Germinal center (tissue), 1 donor: ENCODE results near the gene AMIGO3.

ENCODE experiments used
- DNase-seq: peaks from one replicate; pipeline ENCODE4 v3.0.0; 2012; ENCODE audit warnings: mixed read lengths, low spot score

Gene AMIGO3

DNA sequence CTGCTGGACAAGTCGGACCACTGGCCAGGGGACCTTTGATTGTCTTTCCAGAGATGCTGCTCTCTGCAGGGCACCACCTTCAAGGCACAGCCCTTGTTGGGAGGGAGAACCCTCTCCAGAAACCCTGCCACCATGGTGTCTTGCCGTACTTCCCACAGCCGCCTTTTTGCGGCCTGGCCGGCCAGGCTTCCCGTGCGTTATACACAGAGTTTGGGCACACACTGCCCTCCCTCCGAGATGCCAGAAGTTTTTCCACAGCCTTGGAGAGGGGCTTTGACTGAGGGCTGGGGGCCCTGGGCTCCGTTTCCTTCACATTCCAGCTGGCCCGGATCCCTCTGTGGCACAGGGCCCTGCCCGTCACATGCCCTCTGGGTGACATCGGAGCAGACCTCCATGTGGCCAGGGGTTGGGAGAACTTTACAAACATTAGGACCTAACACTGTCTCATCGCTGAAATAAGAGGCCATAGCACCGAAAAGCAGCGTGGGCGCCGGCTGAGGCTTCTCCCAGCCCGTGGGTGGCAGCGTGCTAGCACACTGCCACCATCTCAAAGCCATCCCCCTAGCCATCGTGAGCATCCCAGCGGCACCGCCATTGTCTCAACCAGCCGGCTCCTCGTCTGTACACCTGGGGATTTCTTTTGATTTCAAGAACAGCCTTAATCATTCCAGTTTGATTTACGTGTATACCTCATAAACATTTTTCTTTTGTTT, 51.6 kb downstream of the AMIGO3 start:
- DNase-seq, result no peak
